ENCODE measurements around the gene REG4.

DNA sequence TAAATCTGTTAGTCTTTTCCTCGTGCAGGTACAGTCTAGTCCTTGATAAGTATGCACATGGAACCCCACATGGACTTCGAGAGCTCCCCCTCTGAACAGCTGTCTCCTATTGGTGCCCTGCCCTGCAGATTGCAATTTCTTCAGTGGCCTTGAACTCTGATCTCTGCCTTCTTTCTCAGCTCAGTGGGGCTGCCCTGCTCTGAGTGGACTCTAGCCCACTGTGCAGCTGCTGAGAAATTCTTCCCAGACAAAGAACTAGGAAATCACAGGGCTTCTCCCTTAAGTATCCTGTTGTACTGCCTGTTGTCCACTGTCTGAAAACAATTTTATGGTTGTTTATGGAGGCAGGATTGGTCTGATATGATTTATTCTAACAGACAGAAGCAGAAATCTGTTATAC is 46.9 kb upstream of the REG4 start:
- no peak for TF ChIP-seq CTCF (IDR thresholded peaks at IDR 0.05; ENCODE audit: low read depth, low read length, missing input control)
- no peak for TF ChIP-seq RAD21 (IDR thresholded peaks at IDR 0.05)
- TF ChIP-seq FOXA2 (IDR thresholded peaks at IDR 0.05), result no peak
- TF ChIP-seq YY1 (IDR thresholded peaks at IDR 0.05), result no peak
- no peak for TF ChIP-seq GABPA (IDR thresholded peaks at IDR 0.05 in 1 of 2, conservative IDR thresholded peaks at IDR 0.05 in 1 of 2)
- TF ChIP-seq HNF4A (conservative IDR thresholded peaks at IDR 0.05), result no peak

All from liver (tissue), 3 donors.